GM12892 (cell line): ENCODE measurements around the gene GAPT. TPM values are rescaled to one million over a fixed set of nuclear protein-coding genes. Genes with fewer than 3 reads are reported as not detected.

Source experiments
- DNase-seq: peaks from one replicate; pipeline ENCODE4 v3.0.0; 2011; ENCODE audit not compliant: insufficient read length
- FAIRE-seq: peaks from 2 replicates; lab custom pipeline; 2011; peaks lifted over from hg19 to GRCh38; lab: Jason Lieb, UNC
- POLR2A ChIP-seq: IDR thresholded peaks from 2 replicates; pipeline ENCODE4 v1.6.1; 2011; ENCODE audit warnings: low read depth, low read length, control low read depth
- POLR2AphosphoS5 ChIP-seq: IDR thresholded peaks from 2 replicates; pipeline ENCODE4 v1.6.1; 2011; ENCODE audit warnings: low read depth, low read length, control low read depth
- TAF1 ChIP-seq: IDR thresholded peaks from 2 replicates; pipeline ENCODE4 v1.6.1; 2011; ENCODE audit warnings: low read depth, mild to moderate bottlenecking, control low read depth, low read length, borderline replicate concordance
- polyA plus RNA-seq: library from polyadenylated mRNA; unstranded; fragments of >200 nt; gene quantifications from one replicate; pipeline ENCODE4 v1.2.1, GENCODE V29; 2012; ENCODE audit warnings: missing spikeins, inconsistent platforms; ENCODE audit not compliant: missing spikeins

Gene GAPT
- not detected for polyA plus RNA-seq

- DNase-seq (no peak), FAIRE-seq (no peak)
- TF ChIP-seq POLR2AphosphoS5 (no peak), TAF1 (no peak), POLR2A (no peak)
Observed at GRCh38 chr5:58491216-58491892, at the start of gene GAPT. Gene GAPT (plus strand): TSS chr5:58491435. CDS start chr5:58494537, 3,102 bp downstream.

- FAIRE-seq: no peak
- TF ChIP-seq POLR2A (no peak), TAF1 (no peak), POLR2AphosphoS5 (no peak)
- no peak for DNase-seq
Observed at GRCh38 chr5:58444805-58445204, 46.4 kb upstream of the GAPT start.

GRCh38 chr5:58446024-58446423 is 45.2 kb upstream of the GAPT start:
- FAIRE-seq (no peak), DNase-seq (no peak)
- TF ChIP-seq POLR2AphosphoS5 (no peak), TAF1 (no peak), POLR2A (no peak)

GRCh38 chr5:58447226-58447625 is 44.0 kb upstream of the GAPT start:
- TF ChIP-seq TAF1: no peak
- no peak for TF ChIP-seq POLR2AphosphoS5
- TF ChIP-seq POLR2A: no peak
- DNase-seq (no peak), FAIRE-seq (no peak)

GRCh38 chr5:58450018-58450417 is 41.2 kb upstream of the GAPT start:
- no peak for FAIRE-seq
- TF ChIP-seq POLR2A: no peak
- TF ChIP-seq TAF1: no peak
- TF ChIP-seq POLR2AphosphoS5: no peak
- no peak for DNase-seq

GRCh38 chr5:58450811-58451629 is 40.2 kb upstream of the GAPT start:
- DNase-seq (no peak), FAIRE-seq (no peak)
- TF ChIP-seq POLR2AphosphoS5: no peak
- TF ChIP-seq POLR2A: no peak
- no peak for TF ChIP-seq TAF1

- no peak for DNase-seq
- TF ChIP-seq POLR2AphosphoS5: no peak
- TF ChIP-seq POLR2A: no peak
- TF ChIP-seq TAF1: no peak
- no peak for FAIRE-seq
Observed at GRCh38 chr5:58451732-58452565, 39.3 kb upstream of the GAPT start.

GRCh38 chr5:58452566-58453258 is 38.5 kb upstream of the GAPT start:
- TF ChIP-seq POLR2AphosphoS5 (no peak), TAF1 (no peak), POLR2A (no peak)
- FAIRE-seq (no peak), DNase-seq (no peak)

GRCh38 chr5:58453306-58453705 is 37.9 kb upstream of the GAPT start:
- TF ChIP-seq POLR2A: no peak
- TF ChIP-seq POLR2AphosphoS5: no peak
- no peak for TF ChIP-seq TAF1
- no peak for DNase-seq

GRCh38 chr5:58454025-58454424 is 37.2 kb upstream of the GAPT start:
- DNase-seq (no peak), FAIRE-seq (no peak)
- TF ChIP-seq TAF1: no peak
- no peak for TF ChIP-seq POLR2AphosphoS5
- no peak for TF ChIP-seq POLR2A

More at GRCh38 chr5:58453306-58453705, 37.9 kb upstream of the GAPT start:
- FAIRE-seq: no peak

GRCh38 chr5:58455066-58455465 is 36.2 kb upstream of the GAPT start:
- TF ChIP-seq TAF1 (no peak), POLR2A (no peak), POLR2AphosphoS5 (no peak)
- DNase-seq (no peak), FAIRE-seq (no peak)
